ENCODE results near the gene ZFYVE9. TPM values are rescaled to one million over a fixed set of nuclear protein-coding genes. Genes with fewer than 3 reads are reported as not detected.

Gene ZFYVE9
- total RNA-seq, 4 donors from 2014 or later: 29.5 to 60.4 (median 33.2) TPM

- H3K4me3 ChIP-seq: no peak overlapping the region
- no peak overlapping the region for H3K27ac ChIP-seq
- no peaks in the 10 kb centered on the region for H3K36me3 ChIP-seq
- 91% methylated on average over 5 of the region's 5 CpGs for WGBS
- DNase-seq (ENCODE audit: low spot score in 2 of 2): no peak
- H3K9me3 ChIP-seq: no peaks in the 10 kb centered on the region
- TF ChIP-seq EP300 (IDR thresholded peaks at IDR 0.05) (no peak), POLR2AphosphoS5 (IDR thresholded peaks at IDR 0.05) (no peak), POLR2A (IDR thresholded peaks at IDR 0.05) (no peak), CTCF (IDR thresholded peaks at IDR 0.05) (no peak)
- H3K27me3 ChIP-seq: no peaks in the 10 kb centered on the region
- H3K4me1 ChIP-seq: peaks cover 5% of the 10 kb centered on the region
Observed at GRCh38 chr1:52189898-52190480, 48.1 kb downstream of the ZFYVE9 start.

- no peaks in the 10 kb centered on the region for H3K27me3 ChIP-seq
- no peak overlapping the region for H3K4me3 ChIP-seq
- no peaks in the 10 kb centered on the region for H3K36me3 ChIP-seq
- no peak overlapping the region for H3K27ac ChIP-seq
- 76% methylated on average over 4 of the region's 4 CpGs for WGBS
- TF ChIP-seq POLR2AphosphoS5 (IDR thresholded peaks at IDR 0.05) (no peak), POLR2A (IDR thresholded peaks at IDR 0.05) (no peak), EP300 (IDR thresholded peaks at IDR 0.05) (no peak), CTCF (IDR thresholded peaks at IDR 0.05) (no peak)
- no peaks in the 10 kb centered on the region for H3K9me3 ChIP-seq
- peaks cover 5% of the 10 kb centered on the region for H3K4me1 ChIP-seq
- DNase-seq (ENCODE audit: low spot score in 2 of 2): no peak
Observed at GRCh38 chr1:52190500-52191252, 48.8 kb downstream of the ZFYVE9 start.

- Histone ChIP-seq H3K4me3 (no peak overlapping the region), H3K27me3 (no peaks in the 10 kb centered on the region), H3K4me1 (peaks cover 5% of the 10 kb centered on the region), H3K27ac (no peak overlapping the region), H3K36me3 (no peaks in the 10 kb centered on the region), H3K9me3 (no peaks in the 10 kb centered on the region)
- 62% methylated on average over 2 of the region's 2 CpGs for WGBS
- no peak for TF ChIP-seq POLR2AphosphoS5 (IDR thresholded peaks at IDR 0.05)
- TF ChIP-seq EP300 (IDR thresholded peaks at IDR 0.05): no peak
- no peak for TF ChIP-seq POLR2A (IDR thresholded peaks at IDR 0.05)
- no peak for TF ChIP-seq CTCF (IDR thresholded peaks at IDR 0.05)
- DNase-seq (ENCODE audit: low spot score in 2 of 2): no peak
Observed at GRCh38 chr1:52191395-52191965, 49.6 kb downstream of the ZFYVE9 start.

- DNase-seq (ENCODE audit: low spot score in 2 of 2): no peak
- no peak overlapping the region for H3K27ac ChIP-seq
- no peaks in the 10 kb centered on the region for H3K36me3 ChIP-seq
- WGBS: 90% methylated on average over 2 of the region's 2 CpGs
- no peak for TF ChIP-seq POLR2AphosphoS5 (IDR thresholded peaks at IDR 0.05)
- no peak for TF ChIP-seq EP300 (IDR thresholded peaks at IDR 0.05)
- TF ChIP-seq POLR2A (IDR thresholded peaks at IDR 0.05): no peak
- no peak for TF ChIP-seq CTCF (IDR thresholded peaks at IDR 0.05)
- no peaks in the 10 kb centered on the region for H3K27me3 ChIP-seq
- H3K4me3 ChIP-seq: no peak overlapping the region
- H3K4me1 ChIP-seq: peaks cover 5% of the 10 kb centered on the region
- H3K9me3 ChIP-seq: no peaks in the 10 kb centered on the region
Observed at GRCh38 chr1:52192024-52192423, 50.1 kb downstream of the ZFYVE9 start.

- 95% methylated on average over 1 of the region's 1 CpG for WGBS
- no peak for DNase-seq (ENCODE audit: low spot score in 2 of 2)
Observed at GRCh38 chr1:52192436-52192835, 50.5 kb downstream of the ZFYVE9 start.

More at GRCh38 chr1:52192436-52192835, 50.5 kb downstream of the ZFYVE9 start:
- no peak for TF ChIP-seq CTCF (IDR thresholded peaks at IDR 0.05)
- no peak for TF ChIP-seq EP300 (IDR thresholded peaks at IDR 0.05)
- no peak for TF ChIP-seq POLR2A (IDR thresholded peaks at IDR 0.05)
- no peak for TF ChIP-seq POLR2AphosphoS5 (IDR thresholded peaks at IDR 0.05)
- Histone ChIP-seq H3K4me1 (peaks cover 5% of the 10 kb centered on the region), H3K27me3 (no peaks in the 10 kb centered on the region), H3K36me3 (no peaks in the 10 kb centered on the region), H3K27ac (no peak overlapping the region), H3K4me3 (no peak overlapping the region), H3K9me3 (no peaks in the 10 kb centered on the region)

Data from suprapubic skin (tissue), 4 donors.